GM12878 (cell line): ENCODE data around the gene LIG1. TPM values are rescaled to one million over a fixed set of nuclear protein-coding genes. Genes with fewer than 3 reads are reported as not detected.
"Not testable (repeated sequence)": the region's sequence is repeated elsewhere in the genome, so short reads cannot be mapped to it uniquely, and the experiment has no call there.

Experiments
- ATAC-seq: fragments of 200-7000 bp; cut with Tn5 transposase; 3 replicates; pipeline ENCODE4 v1.9.1; 2020; ENCODE audit warnings: mild to moderate bottlenecking, moderate library complexity
- BruUV-seq: library from RNA; stranded (reverse); fragments of 400-500 nt; replicated peaks from 2 replicates; lab custom pipeline; 2021; lab: Mats Ljungman, UMichigan
- CTCF ChIA-PET: fragments of 300-600 bp; sonication (Branson Sonifier 250); formaldehyde crosslinking; extraction: SDS; loops from one replicate; lab custom pipeline; 2021; ENCODE audit warnings: inconsistent platforms; lab: Yijun Ruan, JAX
- POLR2A ChIA-PET: fragments of 350-600 bp; formaldehyde crosslinking; extraction: SDS; loops from one replicate; lab custom pipeline; 2021; ENCODE audit warnings: inconsistent platforms; lab: Charles Lee
- RAD21 ChIA-PET: fragments of 300-600 bp; sonication (Branson Sonifier 250); formaldehyde crosslinking; loops from one replicate; lab custom pipeline; 2023; ENCODE audit warnings: antibody characterized with exemption; ENCODE audit not compliant: unreplicated experiment; lab: Charles Lee
- SMC1A ChIA-PET: fragments of 300-600 bp; sonication (Branson Sonifier 250); formaldehyde crosslinking; loops from one replicate; lab custom pipeline; 2023; ENCODE audit not compliant: unreplicated experiment, uncharacterized antibody; lab: Charles Lee
- DNase-seq: peaks from one replicate; pipeline ENCODE4 v3.0.0-alpha.2; 2011; ENCODE audit warnings: low read depth, low spot score
- FAIRE-seq: peaks from 3 replicates; lab custom pipeline; 2011; peaks lifted over from hg19 to GRCh38; lab: Jason Lieb, UNC
- H2AFZ ChIP-seq: 2 replicates; pipeline ENCODE4 v1.6.0; 2011; ENCODE audit warnings: low read depth, low read length, control low read depth; ENCODE audit not compliant: control insufficient read depth
- H3K27ac ChIP-seq: 2 replicates; pipeline ENCODE4 v1.5.1; 2011; ENCODE audit warnings: control low read depth; ENCODE audit not compliant: control insufficient read depth, insufficient read depth
- H3K27me3 ChIP-seq, 2 experiments: replicated peaks in 1 of 2; 2 replicates each; pipeline versions ENCODE4 v1.6.0 to v1.6.1; 2011; ENCODE audit warnings: low read length in 1 of 2; ENCODE audit not compliant: control insufficient read depth in 2 of 2, insufficient read depth in 2 of 2
- H3K36me3 ChIP-seq, 2 experiments: 2 replicates each; pipeline ENCODE4 v1.5.1; 2011; ENCODE audit warnings: low read length in 1 of 2; ENCODE audit not compliant: control insufficient read depth in 2 of 2, insufficient read depth in 2 of 2
- H3K4me1 ChIP-seq: 2 replicates; pipeline ENCODE4 v1.6.1; 2011; ENCODE audit warnings: mild to moderate bottlenecking, low read length, moderate library complexity, mixed read lengths; ENCODE audit not compliant: control insufficient read depth, insufficient read depth
- H3K4me2 ChIP-seq: 2 replicates; pipeline ENCODE4 v1.6.0; 2011; ENCODE audit warnings: control low read depth; ENCODE audit not compliant: control insufficient read depth, insufficient read depth
- H3K4me3 ChIP-seq: fragments of 200-600 bp; sonication (generic); 2 replicates; pipeline ENCODE4 v1.5.1; 2016
- H3K79me2 ChIP-seq: 2 replicates; pipeline ENCODE4 v1.6.0; 2011; ENCODE audit warnings: low read length; ENCODE audit not compliant: control insufficient read depth, insufficient read depth
- H3K9ac ChIP-seq: 2 replicates; pipeline ENCODE4 v1.8.0; 2011; ENCODE audit warnings: low read length, control low read depth, mixed read lengths; ENCODE audit not compliant: control insufficient read depth, insufficient read depth
- H3K9me3 ChIP-seq: replicated peaks from 3 replicates; pipeline ENCODE4 v1.5.1; 2011; ENCODE audit warnings: mild to moderate bottlenecking, low read length; ENCODE audit not compliant: control insufficient read depth, insufficient read depth
- H4K20me1 ChIP-seq: 2 replicates; pipeline ENCODE4 v1.6.0; 2011; ENCODE audit not compliant: control insufficient read depth, insufficient read depth
- JUNB ChIP-seq: IDR thresholded peaks from 2 replicates; pipeline ENCODE4 v1.6.1; 2016; ENCODE audit warnings: antibody characterized with exemption, mild to moderate bottlenecking
- NFYB ChIP-seq: IDR thresholded peaks from 2 replicates; pipeline ENCODE4 v1.6.1; 2011; ENCODE audit warnings: low read depth, mild to moderate bottlenecking, low read length, improper control_type of control experiment, moderate library complexity; ENCODE audit not compliant: insufficient read depth
- WGBS: methylation state at CpG from one replicate; pipeline ENCODE4 v1.1.6; 2016; ENCODE audit warnings: low lambda C conversion rate; ENCODE audit not compliant: insufficient replicate concordance, insufficient coverage; ENCODE audit errors: missing lambda C conversion rate; 5-methylcytosine and 5-hydroxymethylcytosine counted together
- in situ Hi-C: fragments of 300-500 bp; cut with MboI; formaldehyde crosslinking; loops from 9 replicates; pipeline ENCODE4 v1.14.3; 2018; ENCODE audit warnings: mixed read lengths
- intact Hi-C: fragments of 100-400 bp; cut with micrococcal nuclease; formaldehyde crosslinking; loops from one replicate; pipeline ENCODE4 v1.14.2; 2022; ENCODE audit not compliant: unreplicated experiment
- polyA plus RNA-seq, 11 experiments: library from polyadenylated mRNA; depleted of rRNA in 4 of 11; unstranded in 6 of 11; stranded (reverse) in 5 of 11; fragments of >200 nt; fragmentation: Nextera tagmentation in 4 of 11; fragmentation: Illumina TruSeq in 1 of 11; extraction: Ambion mirVana in 4 of 11; extraction: Trizol in 1 of 11; gene quantifications; 1 replicate in 1 of 11; 2 replicates in 10 of 11; pipeline versions ENCODE4 v1.2.1 to v1.2.3, GENCODE V29; 2011 to 2016; ENCODE audit warnings: inconsistent platforms in 2 of 11, missing spikeins in 2 of 11, low read depth in 1 of 11
- total RNA-seq, 4 experiments: library from RNA; depleted of rRNA in 3 of 4; stranded (reverse); fragments of >200 nt in 3 of 4; fragmentation: Illumina TruSeq in 1 of 4; extraction: Trizol in 1 of 4; gene quantifications; 2 replicates each; pipeline versions ENCODE4 v1.2.1 to v1.2.3, GENCODE V29; 2013 to 2021

LIG1 gene
- total and polyA plus RNA-seq, 10 of the 15 experiments (the other 5 are each of a cell fraction or from before 2014, with no cell fraction given), result 7.8 to 117 (median 73.7) TPM

DNA sequence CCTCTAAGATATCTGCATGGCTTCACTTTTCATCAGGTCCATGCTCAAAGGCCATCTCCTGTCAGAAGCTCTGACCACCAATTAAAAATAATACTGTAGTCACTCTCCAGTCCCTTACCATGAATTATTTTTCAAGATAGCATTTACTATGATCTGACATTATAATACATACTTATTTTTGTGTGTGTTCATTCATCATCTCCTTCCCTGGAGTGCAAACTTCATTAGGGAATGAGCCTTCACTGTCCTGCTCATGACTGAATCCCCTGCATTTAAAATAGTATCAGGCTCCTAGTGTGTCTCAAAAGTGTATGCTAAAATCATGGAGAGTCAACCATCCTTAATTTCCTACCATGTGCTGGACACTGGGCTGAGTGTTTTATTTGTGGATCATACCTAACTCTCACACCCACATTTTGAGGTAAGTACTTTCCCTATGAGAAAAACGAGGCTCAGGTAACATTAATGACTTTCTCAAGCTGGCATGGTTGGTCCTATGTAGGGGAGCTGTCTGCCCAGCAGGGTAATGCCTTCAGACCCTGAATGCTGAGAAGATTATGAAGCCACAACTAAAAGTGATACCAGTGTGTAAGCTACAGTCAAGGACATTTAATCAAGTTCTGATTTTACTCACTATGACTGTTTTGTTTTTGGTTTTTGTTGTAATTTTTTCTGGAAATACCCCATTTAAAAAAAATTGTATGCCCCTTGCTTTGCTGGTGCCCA is 75.9 kb downstream of the LIG1 start:
- no peaks in the 10 kb centered on the region for H3K27me3 ChIP-seq
- no peak overlapping the region for H2AFZ ChIP-seq
- ChIA-PET RAD21 (interaction anchor here (0.5 kb wide), 1 partner anchor 14 kb away, joined by 3 read pairs; no protein-coding TSS in a partner anchor), CTCF (interaction anchor here (0.5 to 1.2 kb wide), 3 partner anchors 10 to 162 kb away, joined by 3 to 5 read pairs (median 3); partner anchors contain the start of gene CARD8), SMC1A (no interaction called here), POLR2A (no interaction called here)
- DNase-seq (no peak), FAIRE-seq (peak; percentile 27), ATAC-seq (peak; percentile 85)
- no peaks in the 10 kb centered on the region for H3K36me3 ChIP-seq
- intact Hi-C loops, result no loop called here
- peaks cover 5% of the 10 kb centered on the region; the same call in 2 of the 3 replicates for H3K9me3 ChIP-seq
- H3K4me2 ChIP-seq, result no peak overlapping the region
- no peak overlapping the region for H3K9ac ChIP-seq
- H3K27ac ChIP-seq, result no peak overlapping the region
- no peak overlapping the region for H3K4me3 ChIP-seq
- in situ Hi-C loops, result no loop called here
- 0% methylated on average over 1 of the region's 1 CpG for WGBS
- no peaks in the 10 kb centered on the region for H3K79me2 ChIP-seq
- H4K20me1 ChIP-seq, result no peaks in the 10 kb centered on the region
- peak; percentile 43; the same call in 1 of the 2 replicates for TF ChIP-seq JUNB
- TF ChIP-seq NFYB, result no peak
- no TSS peak for BruUV-seq
- no peaks in the 10 kb centered on the region; the same call in 1 of the 2 replicates for H3K4me1 ChIP-seq

DNA sequence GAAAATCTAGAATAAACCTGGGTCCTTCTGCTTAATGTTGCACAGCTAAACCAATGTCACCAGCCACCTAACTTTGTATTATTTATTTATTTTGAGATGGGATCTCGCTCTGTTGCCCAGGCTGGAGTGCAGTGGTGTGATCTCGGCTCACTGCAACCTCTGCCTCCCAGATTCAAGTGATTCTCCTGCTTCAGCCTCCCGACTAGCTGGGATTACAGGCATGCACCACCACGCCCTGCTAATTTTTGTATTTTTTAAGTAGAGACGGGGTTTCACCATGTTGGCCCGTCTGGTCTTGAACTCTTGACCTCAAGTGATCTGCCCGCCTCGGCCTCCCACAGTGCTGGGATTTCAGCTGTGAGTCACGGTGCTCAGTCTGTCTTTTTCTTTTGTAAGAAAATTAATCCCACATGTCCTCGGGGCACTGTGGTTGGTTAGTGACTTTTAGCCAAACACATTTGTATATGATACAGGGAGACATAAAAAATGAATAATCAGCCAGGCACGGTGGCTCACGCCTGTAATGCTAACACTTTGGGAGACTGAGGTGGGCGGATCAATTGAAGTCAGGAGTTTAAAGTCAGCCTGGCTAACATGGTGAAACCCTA is 78.9 kb downstream of the LIG1 start:
- intact Hi-C loops, H3K27me3 ChIP-seq, H3K4me3 ChIP-seq, H2AFZ ChIP-seq, H3K4me2 ChIP-seq, BruUV-seq, H3K27ac ChIP-seq, CTCF ChIA-PET, H3K9me3 ChIP-seq, H4K20me1 ChIP-seq, H3K36me3 ChIP-seq, H3K79me2 ChIP-seq, H3K9ac ChIP-seq, ATAC-seq, RAD21 ChIA-PET, in situ Hi-C loops, FAIRE-seq, DNase-seq, POLR2A ChIA-PET, SMC1A ChIA-PET, H3K4me1 ChIP-seq: not testable (repeated sequence)
- WGBS, result 32% methylated on average over 13 of the region's 13 CpGs
